K562 (cell line): ENCODE measurements around the gene FAM171A1. TPM values are rescaled to one million over a fixed set of nuclear protein-coding genes. Genes with fewer than 3 reads are reported as not detected.
A peak's percentile ranks its signal among the peaks of the same experiment; 100 is the strongest.

Experiments
- ATAC-seq: fragments of 200-7000 bp; cut with Tn5 transposase; 3 replicates; pipeline ENCODE4 v1.9.1; 2020; ENCODE audit warnings: moderate library complexity
- BruUV-seq: library from RNA; stranded (reverse); fragments of 400-500 nt; replicated peaks from 2 replicates; lab custom pipeline; 2021; lab: Mats Ljungman, UMichigan
- CTCF ChIA-PET: fragments of 300-600 bp; formaldehyde crosslinking; extraction: SDS; loops from one replicate; lab custom pipeline; 2021; ENCODE audit warnings: low intra/inter-chr PET ratio; lab: Yijun Ruan, JAX
- POLR2A ChIA-PET: fragments of 300-600, 350-650 bp; sonication (Branson Sonifier 250); formaldehyde crosslinking; extraction: SDS; loops from one replicate; lab custom pipeline; 2021; ENCODE audit warnings: antibody characterized with exemption, inconsistent platforms; lab: Yijun Ruan, JAX
- DNase-seq, 4 experiments: peaks; one replicate each; pipeline versions ENCODE4 v3.0.0 to v3.0.0-alpha.2; 2011 to 2018; ENCODE audit warnings: low spot score in 3 of 4, mixed read lengths in 3 of 4; ENCODE audit errors: extremely low read depth in 1 of 4
- FAIRE-seq: peaks from 2 replicates; lab custom pipeline; 2011; peaks lifted over from hg19 to GRCh38; lab: Jason Lieb, UNC
- H2AFZ ChIP-seq: 2 replicates; pipeline ENCODE4 v1.6.0; 2011; ENCODE audit warnings: low read depth, low read length, control low read depth, inconsistent platforms
- H3K27ac ChIP-seq: fragments of 200-600 bp; 3 replicates; pipeline ENCODE4 v1.8.0; 2011; ENCODE audit warnings: low read depth, mild to moderate bottlenecking, control low read depth, inconsistent platforms, low read length, moderate library complexity, mixed read lengths; ENCODE audit errors: extremely low read depth
- H3K27me3 ChIP-seq, 2 experiments: fragments of 300-600 bp in 1 of 2; 2 replicates in 1 of 2; 3 replicates in 1 of 2; pipeline versions ENCODE4 v1.6.0 to v1.8.0; 2011; ENCODE audit warnings: inconsistent platforms in 2 of 2, low read length in 2 of 2, mild to moderate bottlenecking in 1 of 2, mixed read lengths in 1 of 2, moderate library complexity in 1 of 2; ENCODE audit not compliant: control insufficient read depth in 2 of 2, insufficient read depth in 2 of 2
- H3K36me3 ChIP-seq: fragments of 300-600 bp; 3 replicates; pipeline ENCODE4 v1.8.0; 2011; ENCODE audit warnings: mild to moderate bottlenecking, low read length, inconsistent platforms; ENCODE audit not compliant: control insufficient read depth, insufficient read depth
- H3K4me1 ChIP-seq, 2 experiments: fragments of 200-600 bp in 1 of 2; replicated peaks in 1 of 2; 2 replicates in 1 of 2; 3 replicates in 1 of 2; pipeline versions ENCODE4 v1.5.1 to v1.8.0; 2011; ENCODE audit warnings: inconsistent platforms in 2 of 2, low read length in 2 of 2, mild to moderate bottlenecking in 1 of 2, mixed read lengths in 1 of 2, moderate library complexity in 1 of 2; ENCODE audit not compliant: control insufficient read depth in 2 of 2, insufficient read depth in 2 of 2
- H3K4me2 ChIP-seq: 2 replicates; pipeline ENCODE4 v1.6.1; 2011; ENCODE audit warnings: low read length, control low read depth, inconsistent platforms, mixed read lengths; ENCODE audit not compliant: insufficient read depth
- H3K4me3 ChIP-seq: fragments of 200-600 bp; sonication (generic), shearing (Covaris generic); 2 replicates; pipeline ENCODE4 v1.5.1; 2016; ENCODE audit warnings: control low read depth, inconsistent platforms
- H3K79me2 ChIP-seq: fragments of 200-600 bp; 3 replicates; pipeline ENCODE4 v1.8.0; 2011; ENCODE audit warnings: low read length, inconsistent platforms; ENCODE audit not compliant: control insufficient read depth, insufficient read depth
- H3K9ac ChIP-seq, 2 experiments: 2 replicates each; pipeline versions ENCODE4 v1.6.0 to v1.6.1; 2011; ENCODE audit warnings: low read depth in 2 of 2, low read length in 2 of 2, control low read depth in 1 of 2, inconsistent platforms in 1 of 2, mild to moderate bottlenecking in 1 of 2, mixed read lengths in 1 of 2; ENCODE audit not compliant: insufficient read depth in 1 of 2
- H3K9me1 ChIP-seq: one replicate; pipeline ENCODE4 v1.6.0; 2011; ENCODE audit warnings: inconsistent platforms, mild to moderate bottlenecking, low read length, moderate library complexity; ENCODE audit not compliant: control insufficient read depth, insufficient read depth
- H3K9me3 ChIP-seq: replicated peaks from 2 replicates; pipeline ENCODE4 v1.5.1; 2011; ENCODE audit warnings: low read depth, low read length, inconsistent platforms; ENCODE audit not compliant: control insufficient read depth, insufficient read depth
- H4K20me1 ChIP-seq: replicated peaks from 2 replicates; pipeline ENCODE4 v1.6.1; 2011; ENCODE audit warnings: low read length, inconsistent platforms, mixed read lengths; ENCODE audit not compliant: control insufficient read depth, insufficient read depth
- ATF3 ChIP-seq, 2 experiments: fragments of 450-650 bp in 1 of 2; sonication (generic) in 1 of 2; formaldehyde crosslinking in 1 of 2; IDR thresholded peaks in 1 of 2; conservative IDR thresholded peaks in 1 of 2; 2 replicates each; pipeline versions ENCODE4 v1.6.1 to v1.8.1; 2016 to 2023; ENCODE audit warnings: mild to moderate bottlenecking in 2 of 2, moderate library complexity in 2 of 2, inconsistent platforms in 1 of 2, missing genetic modification reagents in 1 of 2
- ATF7 ChIP-seq: fragments of 450-650 bp; IDR thresholded peaks from 2 replicates; pipeline ENCODE4 v1.7.1; 2014; ENCODE audit warnings: mild to moderate bottlenecking, moderate library complexity
- IFI16 ChIP-seq: fragments of 250-450 bp; sonication (Bioruptor Pico); IDR thresholded peaks from 2 replicates; pipeline ENCODE4 v2.1.2; 2022; ENCODE audit warnings: mild to moderate bottlenecking, inconsistent platforms
- JUND ChIP-seq, 2 experiments: IDR thresholded peaks; 2 replicates in 1 of 2; 3 replicates in 1 of 2; pipeline ENCODE4 v1.6.1; 2011; ENCODE audit warnings: borderline replicate concordance in 2 of 2, low read depth in 2 of 2, low read length in 2 of 2, improper control_type of control experiment in 1 of 2, missing biosample characterization in 1 of 2, missing genetic modification characterization in 1 of 2, missing genetic modification reagents in 1 of 2
- KDM4B ChIP-seq, 2 experiments: fragments of 450-650 bp in 1 of 2; sonication (generic) in 1 of 2; IDR thresholded peaks; 2 replicates each; pipeline ENCODE4 v1.6.1; 2016 to 2017; ENCODE audit warnings: borderline replicate concordance in 2 of 2, antibody characterized with exemption in 1 of 2, low read depth in 1 of 2, mild to moderate bottlenecking in 1 of 2
- MAFF ChIP-seq: IDR thresholded peaks from 2 replicates; pipeline ENCODE4 v1.6.1; 2012; ENCODE audit warnings: low read length, improper control_type of control experiment
- MAFG ChIP-seq: fragments of 450-650 bp; conservative IDR thresholded peaks from 2 replicates; pipeline ENCODE4 v1.6.1; 2016; ENCODE audit warnings: missing genetic modification characterization, missing compliant biosample characterization
- MAFK ChIP-seq: IDR thresholded peaks from 2 replicates; pipeline ENCODE4 v1.6.1; 2011; ENCODE audit warnings: low read length, improper control_type of control experiment
- PTRF ChIP-seq: fragments of 450-650 bp; IDR thresholded peaks from 2 replicates; pipeline ENCODE4 v1.6.1; 2016; ENCODE audit warnings: mild to moderate bottlenecking, missing genetic modification characterization, missing compliant biosample characterization
- SPI1 ChIP-seq: IDR thresholded peaks from 2 replicates; pipeline ENCODE4 v1.6.1; 2011; ENCODE audit warnings: low read depth, low read length, control low read depth, borderline replicate concordance
- ZNF316 ChIP-seq: fragments of 450-650 bp; IDR thresholded peaks from 2 replicates; pipeline ENCODE4 v1.6.1; 2016
- ZNF318 ChIP-seq, 2 experiments: fragments of 450-650 bp; IDR thresholded peaks; 2 replicates each; pipeline ENCODE4 v1.6.1; 2016; ENCODE audit warnings: mild to moderate bottlenecking in 2 of 2, borderline replicate concordance in 1 of 2, low read depth in 1 of 2, moderate library complexity in 1 of 2
- WGBS: fragments of 100-300 bp; shearing (Covaris generic); methylation state at CpG from one replicate; pipeline ENCODE4 v1.1.6; 2016; ENCODE audit warnings: low coverage, mixed read lengths; ENCODE audit not compliant: insufficient coverage; ENCODE audit errors: missing lambda C conversion rate; 5-methylcytosine and 5-hydroxymethylcytosine counted together
- in situ Hi-C: fragments of 300-500 bp; cut with MboI; formaldehyde crosslinking; loops from 4 replicates; pipeline ENCODE4 v1.15.0; 2018; ENCODE audit warnings: inconsistent platforms, mixed read lengths
- intact Hi-C: fragments of 100-400 bp; cut with micrococcal nuclease; formaldehyde crosslinking; loops from 2 replicates; pipeline ENCODE4 v1.14.2; 2022
- polyA plus RNA-seq, 8 experiments: library from polyadenylated mRNA; depleted of rRNA in 4 of 8; stranded (reverse) in 5 of 8; unstranded in 3 of 8; fragments of >200 nt; fragmentation: Nextera tagmentation in 2 of 8; fragmentation: Illumina TruSeq in 1 of 8; extraction: Ambion mirVana in 2 of 8; extraction: Trizol in 1 of 8; gene quantifications; 2 replicates each; pipeline versions ENCODE4 v1.2.1 to v1.2.3, GENCODE V29; 2011 to 2014; ENCODE audit warnings: inconsistent platforms in 1 of 8, missing spikeins in 1 of 8
- total RNA-seq, 7 experiments: library from RNA; depleted of rRNA in 6 of 7; stranded (reverse); fragments of >200 nt in 6 of 7; fragmentation: Illumina TruSeq in 2 of 7; extraction: Trizol in 2 of 7; gene quantifications; 2 replicates each; pipeline versions ENCODE4 v1.2.1 to v1.2.3, GENCODE V29; 2011 to 2021; ENCODE audit warnings: low replicate concordance in 1 of 7

Gene FAM171A1
- total and polyA plus RNA-seq, 9 of the 15 experiments (the other 6 are each of a cell fraction or from before 2014, with no cell fraction given) = 0.51 to 8.2 (median 4.8) TPM

- DNase-seq (no peak), FAIRE-seq (no peak), ATAC-seq (no peak)
- no peaks in the 10 kb centered on the region for H3K36me3 ChIP-seq
- H3K4me1 ChIP-seq = peaks cover 5 to 9% of the 10 kb centered on the region in 2 experiments; a peak in 4 of 5 replicates
- H3K27me3 ChIP-seq = no peaks in the 10 kb centered on the region
- H3K4me3 ChIP-seq = no peak overlapping the region
- no peak overlapping the region for H2AFZ ChIP-seq
- BruUV-seq = no TSS peak
- ChIA-PET CTCF (no interaction called here), POLR2A (interaction anchor here (1.4 kb wide), 1 partner anchor 10 kb away, joined by 3 read pairs; no protein-coding TSS in a partner anchor)
- intact Hi-C loops = no loop called here
- in situ Hi-C loops = no loop called here
- peaks cover 3% of the 10 kb centered on the region; the same call in 1 of the 2 replicates for H4K20me1 ChIP-seq
- H3K79me2 ChIP-seq = no peaks in the 10 kb centered on the region
- peak overlapping the region; percentile 15; the same call in 1 of the 3 replicates for H3K27ac ChIP-seq
- no peak overlapping the region for H3K9ac ChIP-seq
- no peak overlapping the region for H3K4me2 ChIP-seq
- WGBS = 46% methylated on average over 2 of the region's 2 CpGs
- H3K9me1 ChIP-seq = no peaks in the 10 kb centered on the region
- H3K9me3 ChIP-seq = no peaks in the 10 kb centered on the region
- TF ChIP-seq ZNF316 (no peak), MAFF (peak; percentile 29; the same call in 1 of the 2 replicates), IFI16 (CRISPR knock-in tag) (no peak), ZNF318 (IDR thresholded peaks at IDR 0.05; ENCODE audit: borderline replicate concordance in 1 of 2, low read depth in 1 of 2) (peak in 1 of 2 experiments; percentile 66; a peak in 1 of 4 replicates), ATF7 (peak; percentile 55; the same call in 1 of the 2 replicates), JUND (IDR thresholded peaks at IDR 0.05; ENCODE audit: borderline replicate concordance, low read depth, low read length) (no peak), JUND (tag; IDR thresholded peaks at IDR 0.05; ENCODE audit: borderline replicate concordance, low read depth, low read length) (peak; percentile 75; the same call in 2 of the 3 replicates), KDM4B (IDR thresholded peaks at IDR 0.05; ENCODE audit: borderline replicate concordance in 2 of 2, low read depth in 1 of 2) (no peak), PTRF (tag) (0 out of 2 replicates have a peak, but pooled peaks have one; percentile 31), MAFG (peak; percentile 57), MAFK (peak; percentile 34; the same call in 1 of the 2 replicates), SPI1 (peak; percentile 21; the same call in 1 of the 2 replicates), ATF3 (IDR thresholded peaks at IDR 0.05) (peak; percentile 76), ATF3 (CRISPR knock-in tag; conservative IDR thresholded peaks at IDR 0.05) (no peak)
Measured at GRCh38 chr10:15163253-15163828, 207.7 kb downstream of the FAM171A1 start.
